ENCODE data around the gene CCS. TPM values are rescaled to one million over a fixed set of nuclear protein-coding genes. Genes with fewer than 3 reads are reported as not detected.

Gene CCS
- total and polyA plus RNA-seq, 8 donors = 16.9 to 125 (median 20.8) TPM

DNA sequence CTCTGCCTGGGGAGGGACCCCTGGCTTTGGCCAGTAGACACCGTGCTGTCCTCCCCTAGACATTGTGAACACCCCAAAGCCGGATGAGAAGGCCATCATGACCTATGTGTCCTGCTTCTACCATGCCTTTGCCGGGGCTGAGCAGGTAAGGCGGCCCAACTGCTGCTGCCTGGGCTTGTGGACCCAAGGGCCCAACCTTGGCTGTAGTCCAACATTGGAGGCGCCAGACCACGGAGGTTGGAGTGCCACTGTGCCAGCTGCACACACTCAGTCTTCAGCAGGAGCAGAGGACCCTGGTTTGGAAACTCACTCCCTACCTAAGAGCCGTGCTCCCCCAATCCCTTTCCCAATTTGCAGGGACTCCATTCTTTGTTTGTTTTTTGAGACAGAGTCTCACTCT, 36.9 kb upstream of the CCS start:
- no peak for FAIRE-seq
- ATAC-seq = no peak
- H3K27ac ChIP-seq = no peak overlapping the region
- H3K9me3 ChIP-seq = no peaks in the 10 kb centered on the region
- DNase-seq = peak in 1 of 6 donors; percentile 50
- 72 to 76% methylated on average over 7 of the region's 7 CpGs for WGBS, 2 donors
- no peaks in the 10 kb centered on the region for H3K36me3 ChIP-seq
- TF ChIP-seq, protein P1, sequence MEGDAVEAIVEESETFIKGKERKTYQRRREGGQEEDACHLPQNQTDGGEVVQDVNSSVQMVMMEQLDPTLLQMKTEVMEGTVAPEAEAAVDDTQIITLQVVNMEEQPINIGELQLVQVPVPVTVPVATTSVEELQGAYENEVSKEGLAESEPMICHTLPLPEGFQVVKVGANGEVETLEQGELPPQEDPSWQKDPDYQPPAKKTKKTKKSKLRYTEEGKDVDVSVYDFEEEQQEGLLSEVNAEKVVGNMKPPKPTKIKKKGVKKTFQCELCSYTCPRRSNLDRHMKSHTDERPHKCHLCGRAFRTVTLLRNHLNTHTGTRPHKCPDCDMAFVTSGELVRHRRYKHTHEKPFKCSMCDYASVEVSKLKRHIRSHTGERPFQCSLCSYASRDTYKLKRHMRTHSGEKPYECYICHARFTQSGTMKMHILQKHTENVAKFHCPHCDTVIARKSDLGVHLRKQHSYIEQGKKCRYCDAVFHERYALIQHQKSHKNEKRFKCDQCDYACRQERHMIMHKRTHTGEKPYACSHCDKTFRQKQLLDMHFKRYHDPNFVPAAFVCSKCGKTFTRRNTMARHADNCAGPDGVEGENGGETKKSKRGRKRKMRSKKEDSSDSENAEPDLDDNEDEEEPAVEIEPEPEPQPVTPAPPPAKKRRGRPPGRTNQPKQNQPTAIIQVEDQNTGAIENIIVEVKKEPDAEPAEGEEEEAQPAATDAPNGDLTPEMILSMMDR (IDR thresholded peaks at IDR 0.05) = no peak
- intact Hi-C loops (cut with DNase I) = no loop called here
- no peaks in the 10 kb centered on the region for H3K27me3 ChIP-seq
- H3K4me3 ChIP-seq = no peak overlapping the region
- H3K4me1 ChIP-seq = peaks cover 0 to 5% (median 0%) of the 10 kb centered on the region in 3 donors

DNA sequence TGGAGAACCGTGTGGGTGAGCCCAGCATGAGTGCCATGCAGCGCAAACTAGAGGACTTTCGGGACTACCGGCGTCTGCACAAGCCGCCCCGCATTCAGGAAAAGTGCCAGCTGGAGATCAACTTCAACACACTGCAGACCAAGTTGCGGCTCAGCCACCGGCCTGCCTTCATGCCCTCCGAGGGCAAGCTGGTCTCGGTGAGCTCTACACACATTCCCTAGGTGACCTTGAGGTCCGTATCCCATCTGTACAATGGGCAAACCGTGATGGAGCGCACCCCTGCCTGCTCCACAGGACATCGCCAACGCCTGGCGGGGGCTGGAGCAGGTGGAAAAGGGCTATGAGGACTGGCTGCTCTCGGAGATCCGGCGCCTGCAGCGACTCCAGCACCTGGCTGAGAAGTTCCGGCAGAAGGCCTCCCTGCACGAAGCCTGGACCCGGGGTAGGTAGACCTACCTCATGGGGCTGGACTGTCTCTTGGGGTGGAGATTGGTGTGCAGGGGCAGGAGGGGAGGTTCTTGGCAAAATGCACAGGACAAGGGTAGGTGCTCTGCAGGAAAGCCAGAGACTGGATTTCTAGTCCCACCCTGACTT, 35.2 kb upstream of the CCS start:
- Histone ChIP-seq H3K4me3 (no peak overlapping the region), H3K9me3 (no peaks in the 10 kb centered on the region), H3K36me3 (no peaks in the 10 kb centered on the region), H3K4me1 (peaks cover 0 to 5% (median 0%) of the 10 kb centered on the region in 3 donors), H3K27ac (no peak overlapping the region), H3K27me3 (no peaks in the 10 kb centered on the region)
- FAIRE-seq (no peak), ATAC-seq (no peak), DNase-seq (peak in 1 of 6 donors; percentile 53)
- intact Hi-C loops (cut with DNase I) = no loop called here
- TF ChIP-seq, protein P1 (IDR thresholded peaks at IDR 0.05) = no peak
- WGBS, 2 donors = 76 to 86% methylated on average over 24 of the region's 24 CpGs

DNA sequence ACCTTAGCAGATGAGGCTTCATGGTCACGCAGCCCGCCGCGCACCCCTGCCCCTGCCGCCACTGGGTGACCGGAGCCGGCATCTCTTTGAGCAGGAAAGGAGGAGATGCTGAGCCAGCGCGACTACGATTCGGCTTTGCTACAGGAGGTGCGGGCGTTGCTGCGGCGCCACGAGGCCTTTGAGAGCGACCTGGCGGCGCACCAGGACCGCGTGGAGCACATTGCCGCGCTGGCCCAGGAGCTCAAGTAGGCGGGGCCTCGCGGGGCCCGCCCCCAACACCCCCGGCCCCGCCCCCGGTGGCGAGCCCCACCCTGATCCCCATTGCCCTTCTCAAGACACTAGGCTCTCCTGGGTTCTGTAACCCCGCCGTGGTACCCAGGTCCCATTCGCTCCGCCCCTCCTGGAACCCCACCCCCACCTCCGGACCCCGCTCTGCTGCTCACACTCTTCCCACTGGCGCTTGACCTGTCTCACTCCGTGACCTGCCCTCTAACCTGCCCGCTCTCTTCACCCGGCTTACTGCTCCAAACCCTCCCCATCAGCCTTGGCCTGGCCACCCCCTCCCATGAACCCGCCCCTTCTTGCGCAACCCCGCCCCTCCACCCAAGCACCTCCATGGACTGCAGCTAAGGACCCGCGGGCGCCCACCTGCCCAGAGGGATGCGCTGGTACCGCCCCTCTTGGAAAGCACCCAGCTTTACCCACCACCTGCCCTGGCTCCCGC, 33.7 kb upstream of the CCS start:
- peak; percentile 44 to 81 (median 50) for ATAC-seq
- intact Hi-C loops (cut with DNase I) = no loop called here

DNA sequence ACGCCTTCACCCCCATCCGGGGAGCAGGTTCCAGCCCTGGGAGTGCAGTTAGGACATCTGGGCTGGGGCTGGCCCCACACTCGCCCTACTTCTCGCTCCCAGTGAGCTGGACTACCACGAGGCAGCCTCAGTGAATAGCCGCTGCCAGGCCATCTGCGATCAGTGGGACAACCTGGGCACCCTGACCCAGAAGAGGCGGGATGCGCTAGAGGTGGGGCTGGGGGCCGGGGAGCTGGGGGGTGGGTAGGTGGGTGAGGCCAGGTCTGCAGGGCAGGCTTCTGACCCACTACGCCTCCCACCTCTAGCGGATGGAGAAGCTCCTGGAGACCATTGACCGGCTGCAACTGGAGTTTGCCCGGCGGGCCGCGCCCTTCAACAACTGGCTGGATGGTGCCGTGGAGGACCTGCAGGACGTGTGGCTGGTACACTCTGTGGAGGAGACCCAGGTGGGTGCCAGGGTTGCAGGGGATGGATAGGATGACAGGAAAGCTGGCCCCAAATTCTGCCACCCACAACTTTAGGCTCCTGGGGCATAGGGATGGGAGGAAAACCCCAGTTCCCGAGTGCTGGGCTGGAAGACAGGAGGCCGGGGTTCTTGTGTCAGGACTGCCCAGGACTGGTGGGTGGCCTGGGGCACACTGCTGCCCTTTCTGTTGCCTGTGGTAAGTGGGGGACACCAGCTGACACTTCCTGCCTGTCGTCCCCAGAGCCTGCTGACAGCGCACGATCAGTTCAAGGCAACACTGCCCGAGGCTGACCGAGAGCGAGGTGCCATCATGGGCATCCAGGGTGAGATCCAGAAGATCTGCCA, 32.9 kb upstream of the CCS start:
- intact Hi-C loops (cut with DNase I) = no loop called here
- H3K36me3 ChIP-seq = no peaks in the 10 kb centered on the region
- H3K9me3 ChIP-seq = no peaks in the 10 kb centered on the region
- DNase-seq (peak in 1 of 6 donors; percentile 60), ATAC-seq (peak in 1 of 4 donors; percentile 18), FAIRE-seq (no peak)
- no peak overlapping the region for H3K4me3 ChIP-seq
- H3K27me3 ChIP-seq = no peaks in the 10 kb centered on the region
- TF ChIP-seq, protein P1 (IDR thresholded peaks at IDR 0.05) = no peak
- WGBS, 2 donors = 71 to 73% methylated on average over 26 to 27 of the region's 27 CpGs
- peaks cover 0 to 5% (median 0%) of the 10 kb centered on the region in 3 donors for H3K4me1 ChIP-seq
- H3K27ac ChIP-seq = no peak overlapping the region

More for the DNA sequence above, 33.7 kb upstream of the CCS start:
- no peak for FAIRE-seq
- H3K9me3 ChIP-seq = no peaks in the 10 kb centered on the region
- no peaks in the 10 kb centered on the region for H3K36me3 ChIP-seq
- peaks cover 0 to 5% (median 0%) of the 10 kb centered on the region in 3 donors for H3K4me1 ChIP-seq
- TF ChIP-seq, protein P1 (IDR thresholded peaks at IDR 0.05) = no peak
- H3K27ac ChIP-seq = no peak overlapping the region
- WGBS, 2 donors = 9% methylated on average over 45 to 50 of the region's 50 CpGs
- no peak overlapping the region for H3K4me3 ChIP-seq
- peak in 4 of 6 donors; percentile 20 to 73 (median 46) for DNase-seq
- no peaks in the 10 kb centered on the region for H3K27me3 ChIP-seq
